ENCODE measurements around the gene PAQR5. TPM values are rescaled to one million over a fixed set of nuclear protein-coding genes. Genes with fewer than 3 reads are reported as not detected.
A peak's percentile ranks its signal among the peaks of the same experiment; 100 is the strongest.

The PAQR5 gene
- total RNA-seq, 1 donor from 2014 or later, result 0.53 TPM

- FAIRE-seq (no peak), DNase-seq (ENCODE audit: low read depth) (no peak)
- no peak for TF ChIP-seq CTCF (IDR thresholded peaks at IDR 0.05; ENCODE audit: insufficient read depth, low read length, severe bottlenecking)
- Histone ChIP-seq H3K36me3 (ENCODE audit: control insufficient read depth, insufficient read depth, low read length) (no peaks in the 10 kb centered on the region), H3K27me3 (ENCODE audit: control insufficient read depth, insufficient read depth, low read length) (no peaks in the 10 kb centered on the region), H3K4me3 (ENCODE audit: low read depth, low read length) (no peak overlapping the region)
Observed at GRCh38 chr15:69343133-69343532, 44.4 kb downstream of the PAQR5 start.

GRCh38 chr15:69344238-69344637 is 45.5 kb downstream of the PAQR5 start:
- no peaks in the 10 kb centered on the region for H3K36me3 ChIP-seq (ENCODE audit: control insufficient read depth, insufficient read depth, low read length)
- no peaks in the 10 kb centered on the region for H3K27me3 ChIP-seq (ENCODE audit: control insufficient read depth, insufficient read depth, low read length)
- FAIRE-seq, result no peak
- no peak for DNase-seq (ENCODE audit: low read depth)
- TF ChIP-seq CTCF (IDR thresholded peaks at IDR 0.05; ENCODE audit: insufficient read depth, low read length, severe bottlenecking), result no peak
- no peak overlapping the region for H3K4me3 ChIP-seq (ENCODE audit: low read depth, low read length)

GRCh38 chr15:69346112-69346511 is 47.4 kb downstream of the PAQR5 start:
- Histone ChIP-seq H3K4me3 (ENCODE audit: low read depth, low read length) (no peak overlapping the region), H3K27me3 (ENCODE audit: control insufficient read depth, insufficient read depth, low read length) (no peaks in the 10 kb centered on the region), H3K36me3 (ENCODE audit: control insufficient read depth, insufficient read depth, low read length) (no peaks in the 10 kb centered on the region)
- DNase-seq (ENCODE audit: low read depth) (peak; percentile 25), FAIRE-seq (no peak)
- TF ChIP-seq CTCF (IDR thresholded peaks at IDR 0.05; ENCODE audit: insufficient read depth, low read length, severe bottlenecking), result no peak

- no peak for TF ChIP-seq CTCF (IDR thresholded peaks at IDR 0.05; ENCODE audit: insufficient read depth, low read length, severe bottlenecking)
- no peak overlapping the region for H3K4me3 ChIP-seq (ENCODE audit: low read depth, low read length)
- H3K36me3 ChIP-seq (ENCODE audit: control insufficient read depth, insufficient read depth, low read length), result no peaks in the 10 kb centered on the region
- DNase-seq (ENCODE audit: low read depth) (no peak), FAIRE-seq (peak; percentile 7)
- no peaks in the 10 kb centered on the region for H3K27me3 ChIP-seq (ENCODE audit: control insufficient read depth, insufficient read depth, low read length)
Observed at GRCh38 chr15:69351333-69351732, 52.6 kb downstream of the PAQR5 start.

- no peak for FAIRE-seq
- no peak for TF ChIP-seq CTCF (IDR thresholded peaks at IDR 0.05; ENCODE audit: insufficient read depth, low read length, severe bottlenecking)
- Histone ChIP-seq H3K4me3 (ENCODE audit: low read depth, low read length) (no peak overlapping the region), H3K36me3 (ENCODE audit: control insufficient read depth, insufficient read depth, low read length) (no peaks in the 10 kb centered on the region), H3K27me3 (ENCODE audit: control insufficient read depth, insufficient read depth, low read length) (no peaks in the 10 kb centered on the region)
- DNase-seq (ENCODE audit: low read depth), result no peak
Observed at GRCh38 chr15:69351884-69352283, 53.2 kb downstream of the PAQR5 start.

Data from bronchial epithelial cell (primary cell).